NCI-H2171 treated with DMSO at 0.1 percent for 48 hours (cell line): Measurements from ENCODE around the gene PHF21B.

Experiments
- DNase-seq: peaks from one replicate; lab custom pipeline; 2025; lab: John Stamatoyannopoulos, UW

Gene PHF21B

GRCh38 chr22:45013138-45013537 is 3.3 kb upstream of the PHF21B start:
- DNase-seq = no peak

GRCh38 chr22:45010532-45010900 is 711 bp upstream of the PHF21B start:
- peak; percentile 77 for DNase-seq

DNA sequence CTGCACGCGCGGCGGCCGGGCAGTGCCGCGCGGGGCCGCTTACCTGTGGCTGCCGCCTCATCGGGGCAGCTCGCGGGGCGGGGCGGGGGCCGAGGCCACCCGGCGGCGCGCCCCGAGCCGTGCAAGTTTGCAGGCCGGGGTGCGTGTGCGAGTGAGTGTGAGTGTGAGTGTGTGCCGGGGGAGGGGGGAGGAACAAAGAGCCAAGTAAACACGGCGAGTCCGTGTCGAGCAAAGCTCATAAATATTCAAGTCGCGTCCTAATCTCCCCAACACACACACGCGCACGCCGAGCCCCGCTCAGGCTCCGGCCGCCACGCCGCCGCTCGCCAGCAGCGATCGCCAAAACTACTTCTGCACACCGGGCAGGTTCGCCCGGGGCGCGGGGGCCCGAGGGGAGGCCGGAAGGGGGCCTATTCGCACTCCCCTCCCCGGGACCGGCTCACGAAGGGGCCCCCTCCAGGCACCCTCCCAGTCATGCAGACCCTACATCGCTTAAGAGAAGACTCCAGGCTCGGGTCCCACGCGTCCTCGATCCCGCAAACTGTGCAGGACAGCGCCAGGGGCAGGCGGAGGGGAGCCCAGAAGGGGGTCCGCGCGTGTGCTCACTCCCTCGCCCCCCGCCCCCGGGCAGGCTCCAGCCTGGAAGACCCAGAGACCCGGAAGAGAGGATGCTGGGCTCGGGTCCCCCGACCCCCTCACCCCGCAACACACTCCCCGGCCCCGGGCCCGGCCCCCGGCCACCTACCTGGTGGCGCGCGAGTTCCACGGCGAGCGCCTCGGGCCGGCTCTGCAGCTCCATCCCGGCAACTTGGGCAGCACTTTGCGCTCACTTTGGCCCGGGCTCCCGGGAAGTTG is 827 bp downstream of the PHF21B start:
- DNase-seq = peak; percentile 38

- DNase-seq = peak; percentile 57
Measured at GRCh38 chr22:45008186-45008681, 1.6 kb downstream of the PHF21B start.

DNA sequence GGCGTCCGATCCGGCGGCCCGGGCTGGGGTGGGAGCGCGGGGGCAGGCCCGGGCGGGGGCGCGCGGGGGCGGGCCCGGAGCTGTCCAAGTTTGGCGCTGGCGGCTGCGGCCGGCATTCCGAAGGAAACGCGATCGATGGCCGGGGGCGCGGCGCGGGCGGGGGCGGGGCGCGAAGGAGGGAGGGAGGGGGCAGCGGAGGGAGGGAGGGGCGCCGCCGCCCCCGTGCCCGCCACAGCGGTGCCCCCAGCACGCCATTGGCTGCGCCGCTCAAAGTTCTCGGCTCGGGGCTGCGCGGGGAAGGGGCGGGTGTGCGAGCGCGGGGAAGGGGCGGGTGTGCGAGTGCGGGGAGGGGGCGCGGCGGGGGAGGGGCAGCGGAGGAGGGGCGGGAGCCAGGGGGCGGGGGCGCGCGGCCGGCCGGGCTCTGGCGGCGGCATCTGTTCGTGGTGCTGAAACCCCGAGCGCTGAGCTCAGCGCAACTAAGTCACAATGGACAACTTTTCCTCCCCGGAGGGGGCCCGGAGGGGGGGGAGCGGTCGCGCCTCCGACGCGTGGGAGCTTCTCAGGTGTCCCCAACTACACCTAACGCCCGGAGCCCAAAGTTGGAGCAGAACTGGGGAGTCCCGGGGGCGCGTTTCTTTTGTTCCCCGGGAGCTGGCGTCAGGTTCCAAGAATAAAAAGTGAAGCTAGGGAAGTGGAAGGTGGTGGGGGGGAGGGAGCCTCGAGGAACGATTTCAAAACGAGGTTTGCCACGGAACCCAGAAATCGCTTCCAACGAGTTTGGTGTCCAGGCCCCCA is 2.2 kb downstream of the PHF21B start:
- peak; percentile 20 for DNase-seq

GRCh38 chr22:45006964-45007390 is 2.8 kb downstream of the PHF21B start:
- no peak for DNase-seq

DNA sequence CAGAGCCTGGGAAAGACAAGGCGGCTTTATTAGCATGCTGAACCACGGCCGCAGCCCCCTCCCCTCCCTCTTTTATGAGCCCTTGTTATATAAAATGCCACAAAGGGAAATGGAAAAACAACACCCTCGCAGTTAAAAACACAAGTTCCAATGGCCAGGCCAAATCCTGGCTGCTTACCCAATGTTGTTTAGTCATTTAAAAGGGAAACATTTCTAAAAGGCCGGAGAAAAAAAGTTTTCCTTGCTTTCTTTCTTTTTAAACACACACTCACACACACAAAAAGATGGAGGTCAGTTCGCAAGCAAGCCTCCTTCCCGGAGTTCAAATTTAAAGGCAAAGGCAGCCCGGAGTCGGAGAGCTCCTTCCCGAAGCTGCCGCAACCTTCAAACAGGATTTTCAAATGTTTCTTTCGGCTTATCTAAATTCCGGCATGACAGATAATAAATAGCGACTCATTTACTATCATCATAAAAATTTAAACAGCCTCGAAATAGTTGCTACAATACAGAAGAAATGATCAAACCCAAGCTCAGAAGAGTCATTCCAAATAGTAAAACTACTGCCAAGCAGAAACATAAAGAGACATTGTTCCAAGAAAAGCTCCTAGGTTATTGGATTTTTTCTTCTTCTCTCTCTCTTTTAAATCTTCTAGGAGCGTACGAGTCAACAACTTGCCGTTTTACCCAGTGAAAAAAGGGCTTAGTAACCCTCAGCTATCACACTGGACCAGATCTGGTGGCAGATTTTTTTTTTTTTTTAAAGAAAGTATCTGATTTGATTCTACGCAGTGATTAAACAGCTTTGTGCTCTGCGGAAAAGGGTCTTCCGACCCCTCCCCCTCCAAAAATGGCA is 3.5 kb downstream of the PHF21B start:
- no peak for DNase-seq

GRCh38 chr22:45001653-45002052 is 8.2 kb downstream of the PHF21B start:
- no peak for DNase-seq

DNA sequence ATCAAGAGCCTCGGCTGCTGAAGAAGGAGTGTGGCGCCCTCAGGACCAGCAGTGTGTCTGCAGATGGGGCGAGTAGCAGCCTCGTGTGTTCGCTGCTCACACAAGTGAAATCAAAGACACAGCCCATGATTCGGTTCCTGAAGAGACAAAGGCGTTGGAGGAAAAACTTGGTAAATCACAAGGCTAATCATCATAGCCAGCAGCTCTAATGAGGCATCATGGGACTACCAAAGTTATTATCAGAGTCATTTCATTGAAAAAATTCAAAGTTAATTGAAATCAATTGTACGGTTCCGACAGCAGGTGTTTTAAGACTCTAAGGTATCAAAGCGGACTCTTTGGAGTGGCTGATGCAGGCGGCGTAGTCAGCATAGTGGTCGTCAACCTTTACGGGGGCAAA is 9.5 kb downstream of the PHF21B start:
- DNase-seq = no peak

DNA sequence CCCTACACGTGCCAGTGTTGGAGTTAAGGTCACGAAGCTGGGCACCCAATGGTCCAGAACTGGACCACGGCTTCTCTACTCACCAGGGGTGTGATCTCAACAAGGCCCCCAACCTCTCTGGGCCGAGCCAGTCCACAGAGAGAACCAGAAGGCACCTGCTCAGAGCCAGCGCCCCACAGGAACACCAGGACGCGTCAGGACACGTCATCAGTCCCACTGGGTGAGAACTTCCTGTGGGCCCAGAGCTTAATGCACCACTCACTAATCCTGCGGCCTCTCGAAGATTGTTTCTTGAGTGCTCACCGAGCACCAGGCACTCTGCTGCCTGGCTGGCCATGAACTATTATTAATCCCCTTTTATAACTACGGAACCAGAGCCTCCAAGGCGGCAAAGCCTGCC is 10.1 kb downstream of the PHF21B start:
- no peak for DNase-seq

DNA sequence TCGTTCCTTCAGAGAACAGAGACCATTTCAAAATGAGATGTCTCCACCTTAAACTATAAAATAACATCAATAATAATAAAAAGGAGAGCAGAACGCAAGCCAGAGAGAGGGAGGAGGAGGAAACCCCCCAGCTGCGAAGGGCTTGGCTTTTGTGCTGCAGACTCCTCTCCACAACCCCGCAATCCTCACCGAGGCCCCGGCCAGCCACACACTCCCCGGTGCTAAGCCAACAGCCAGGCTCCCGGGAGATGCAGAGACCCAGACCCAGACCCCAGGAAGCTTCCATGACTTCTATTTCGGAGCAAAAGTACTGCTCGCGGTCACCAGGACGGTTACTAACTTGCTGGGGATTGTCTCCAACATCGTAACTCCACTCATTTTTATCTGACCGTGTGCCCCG is 10.6 kb downstream of the PHF21B start:
- no peak for DNase-seq

DNA sequence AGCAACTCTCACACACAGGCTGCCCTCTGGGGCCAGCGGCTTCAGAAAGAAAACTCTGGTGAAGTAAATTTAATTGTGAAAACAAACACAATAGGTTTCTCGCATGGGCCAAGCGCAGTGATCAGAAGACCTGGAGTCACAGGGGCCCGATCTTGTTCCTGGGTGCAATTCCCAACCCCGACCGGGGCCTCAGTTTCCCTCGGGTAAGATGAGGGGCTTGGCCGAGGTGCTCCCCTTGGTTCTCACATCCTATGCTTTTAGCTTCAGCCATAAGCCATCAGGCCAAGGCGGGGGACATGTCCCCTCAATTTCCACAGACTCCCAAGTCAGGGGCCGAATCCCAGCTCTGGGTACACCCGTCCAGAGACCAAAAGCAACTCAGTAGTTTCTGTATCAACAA is 11.5 kb downstream of the PHF21B start:
- no peak for DNase-seq

DNA sequence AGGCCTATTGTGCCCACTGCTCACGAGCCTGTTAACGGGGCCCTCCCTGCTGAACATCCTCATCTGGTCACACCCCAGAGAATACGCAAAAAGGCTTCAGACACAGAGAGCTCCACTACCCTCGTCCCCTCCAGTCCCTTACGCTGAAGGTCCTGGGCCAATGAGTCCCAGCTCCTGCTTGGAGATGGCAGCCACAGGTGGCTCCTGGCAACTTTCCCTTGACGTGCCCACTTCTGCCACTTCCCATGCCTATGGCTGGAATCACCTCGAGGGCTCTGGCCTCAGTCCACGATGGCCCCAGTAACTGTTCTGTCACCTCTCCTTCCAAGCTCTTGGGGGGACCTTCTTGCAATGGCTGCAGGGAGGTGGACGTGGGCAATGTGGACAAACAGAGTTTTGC is 12.7 kb downstream of the PHF21B start:
- no peak for DNase-seq

DNA sequence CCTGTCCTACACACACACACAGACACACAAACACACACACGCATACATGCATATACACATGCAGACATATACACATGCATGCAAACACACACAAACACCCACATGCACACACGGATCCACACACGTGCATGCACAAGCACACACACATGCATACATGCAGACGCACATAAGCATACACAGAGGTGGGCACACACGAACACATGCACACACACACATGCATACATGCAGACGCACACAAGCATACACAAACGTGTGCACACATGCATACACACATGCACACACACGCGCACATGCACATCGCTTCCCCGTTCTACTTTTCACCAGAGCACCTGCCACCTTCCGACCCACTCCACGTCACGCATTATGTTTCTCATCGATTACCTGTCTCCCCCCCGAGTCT is 13.2 kb downstream of the PHF21B start:
- DNase-seq = no peak

GRCh38 chr22:44996120-44996519 is 13.7 kb downstream of the PHF21B start:
- no peak for DNase-seq

DNA sequence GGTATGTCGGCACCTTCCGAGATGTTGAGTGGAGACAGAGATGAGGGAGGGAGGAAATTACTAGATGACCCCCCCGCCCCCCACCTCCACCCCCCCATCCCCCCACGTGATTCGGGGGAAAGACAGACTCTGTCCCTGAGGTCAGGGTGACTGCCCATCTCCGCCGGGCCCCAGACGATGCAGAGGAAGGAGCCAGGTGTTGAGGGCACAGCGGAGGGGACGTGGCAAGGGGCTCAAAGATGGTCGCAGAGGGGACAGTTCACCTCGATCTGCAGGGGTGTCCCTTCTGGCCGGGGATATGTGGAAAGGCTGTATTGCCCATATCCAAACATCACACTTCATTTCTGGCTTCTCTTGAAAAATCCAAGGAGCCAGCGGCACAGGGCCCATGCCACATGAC is 14.1 kb downstream of the PHF21B start:
- no peak for DNase-seq

DNA sequence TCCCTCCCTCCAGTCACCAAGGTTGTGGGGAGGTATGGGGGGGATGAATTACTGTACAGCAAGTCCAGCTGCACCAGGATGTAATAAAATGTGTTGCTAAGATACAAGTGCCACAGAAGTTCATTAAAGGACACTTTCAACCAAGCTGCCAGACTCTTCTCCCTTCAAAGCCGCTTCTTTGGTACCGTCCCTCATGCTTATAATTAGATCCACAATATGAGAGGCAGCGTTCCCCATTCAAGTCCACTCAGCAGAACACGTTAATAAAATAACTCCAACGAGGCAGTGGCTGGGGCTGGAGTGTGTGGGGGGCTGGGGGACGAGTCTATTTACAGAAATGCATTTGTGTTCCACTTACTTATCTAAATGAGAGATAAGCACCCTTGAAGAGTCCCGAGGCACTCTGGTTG is 14.7 kb downstream of the PHF21B start:
- DNase-seq = no peak

DNA sequence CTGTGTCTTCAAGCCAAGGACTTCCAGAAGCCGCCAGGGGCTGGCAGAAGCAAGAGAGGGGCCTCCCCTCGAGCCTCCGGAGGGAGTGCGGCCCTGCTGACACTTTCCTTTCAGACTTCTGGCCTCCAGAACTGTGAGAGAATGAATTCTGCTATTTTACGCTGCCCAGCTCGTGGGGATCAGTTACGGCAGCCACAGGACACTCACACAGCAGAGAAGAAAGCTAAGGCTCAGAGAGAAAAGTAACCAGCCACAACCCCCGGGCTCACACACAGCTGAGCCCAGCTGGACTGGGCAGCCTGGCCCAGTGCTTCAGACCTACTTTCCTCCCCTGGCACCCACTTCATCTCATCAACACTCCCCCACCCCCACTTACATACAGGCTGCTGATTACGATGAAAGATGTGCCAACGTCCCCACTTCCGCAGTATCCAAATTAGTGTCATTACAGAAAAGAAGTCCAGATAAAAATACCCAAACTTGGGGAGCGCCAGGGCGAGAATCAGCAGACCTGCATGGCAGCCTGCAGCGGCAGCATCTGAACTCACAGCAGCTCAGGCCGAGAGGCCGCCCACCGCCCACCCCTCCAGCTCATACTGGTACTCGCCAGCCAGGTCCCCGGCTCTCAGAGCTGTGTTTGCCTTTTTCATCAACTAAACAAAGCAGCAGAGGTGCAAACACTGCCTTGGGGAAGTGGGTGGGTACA is 15.3 kb downstream of the PHF21B start:
- DNase-seq = no peak

GRCh38 chr22:44992166-44992565 is 17.6 kb downstream of the PHF21B start:
- no peak for DNase-seq

DNA sequence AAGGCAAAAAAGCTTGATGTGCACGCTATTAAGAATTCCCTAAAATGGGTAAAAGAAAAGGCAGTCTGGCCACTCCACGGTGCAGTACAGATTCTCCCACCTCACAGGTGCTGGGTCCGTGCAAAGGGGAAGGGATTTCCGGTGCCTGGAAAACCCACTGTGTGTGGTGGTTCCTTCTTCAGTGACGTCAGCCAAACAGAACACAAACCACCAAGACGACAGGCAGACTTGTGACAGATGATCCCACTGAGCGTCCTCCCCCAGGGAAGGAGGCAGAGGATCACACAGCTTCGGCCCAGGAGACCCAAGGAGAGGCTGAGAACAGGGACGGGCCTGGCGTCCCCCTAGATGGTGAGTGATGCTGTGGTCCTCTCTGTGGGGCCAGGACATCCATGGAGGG is 18.6 kb downstream of the PHF21B start:
- DNase-seq = no peak

GRCh38 chr22:44990810-44991209 is 19.0 kb downstream of the PHF21B start:
- no peak for DNase-seq

DNA sequence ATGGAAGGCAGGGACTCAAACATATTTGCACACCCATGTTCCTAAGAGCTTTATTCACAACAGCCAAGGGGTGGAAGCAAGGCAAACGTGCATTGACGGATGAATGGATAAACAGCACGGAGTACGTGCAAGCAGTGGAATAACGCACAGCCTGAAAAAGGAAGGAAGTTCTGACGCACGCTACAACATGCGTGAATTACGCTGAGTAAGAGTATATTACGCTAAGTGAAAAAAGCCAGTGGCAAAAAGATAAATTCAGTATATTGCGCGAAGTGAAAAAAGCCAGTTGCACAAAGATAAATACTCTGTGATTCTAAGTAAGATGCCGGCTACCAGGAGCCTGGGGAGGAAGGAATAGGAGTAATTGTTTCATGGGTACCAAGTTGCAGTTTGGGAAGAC is 19.5 kb downstream of the PHF21B start:
- no peak for DNase-seq
